SK-N-SH (cell line): ENCODE results near the gene PTGER1. TPM values are rescaled to one million over a fixed set of nuclear protein-coding genes. Genes with fewer than 3 reads are reported as not detected.

ENCODE experiments used
- CTCF ChIA-PET: fragments of 300-600, 350-600 bp; formaldehyde crosslinking; extraction: SDS; loops from one replicate; lab custom pipeline; 2021; lab: Yijun Ruan, JAX
- POLR2A ChIA-PET: fragments of 350-600 bp; sonication (Branson Sonifier 250); formaldehyde crosslinking; extraction: SDS; loops from one replicate; lab custom pipeline; 2020; ENCODE audit warnings: antibody characterized with exemption, inconsistent platforms; lab: Yijun Ruan, JAX
- DNase-seq: peaks from one replicate; pipeline ENCODE4 v3.0.0; 2012
- H2AFZ ChIP-seq: fragments of 200-600 bp; sonication (generic); 2 replicates; pipeline ENCODE4 v1.8.1; 2016; ENCODE audit warnings: antibody characterized with exemption, mild to moderate bottlenecking, low read depth
- H3F3A ChIP-seq: fragments of 200-600 bp; sonication (generic); replicated peaks from 2 replicates; pipeline ENCODE3; 2016; ENCODE audit warnings: antibody characterized with exemption, mild to moderate bottlenecking; ENCODE audit not compliant: insufficient read depth
- H3K27ac ChIP-seq, 2 experiments: fragments of 200-500 bp in 1 of 2; fragments of 200-600 bp in 1 of 2; sonication (Bioruptor generic) in 1 of 2; sonication (generic), shearing (Covaris generic) in 1 of 2; 2 replicates each; pipeline versions ENCODE4 v1.5.1 to v1.6.1; 2014 to 2016; ENCODE audit warnings: low read depth in 2 of 2, inconsistent platforms in 1 of 2, low read length in 1 of 2, mild to moderate bottlenecking in 1 of 2, mixed read lengths in 1 of 2
- H3K27me3 ChIP-seq: fragments of 200-600 bp; sonication (generic), shearing (Covaris generic); 2 replicates; pipeline ENCODE4 v1.6.1; 2016; ENCODE audit warnings: mixed run types; ENCODE audit not compliant: insufficient read depth
- H3K36me3 ChIP-seq, 2 experiments: fragments of 200-500 bp in 1 of 2; fragments of 200-600 bp in 1 of 2; sonication (Bioruptor generic) in 1 of 2; sonication (generic) in 1 of 2; replicated peaks in 1 of 2; 2 replicates each; pipeline versions ENCODE3 to v1.5.1; 2014 to 2016; ENCODE audit warnings: low read length in 1 of 2, mild to moderate bottlenecking in 1 of 2; ENCODE audit not compliant: insufficient read depth in 2 of 2, control insufficient read depth in 1 of 2
- H3K4me1 ChIP-seq, 2 experiments: fragments of 200-500 bp in 1 of 2; fragments of 200-600 bp in 1 of 2; sonication (Bioruptor generic) in 1 of 2; sonication (generic), shearing (Covaris generic) in 1 of 2; 2 replicates each; pipeline versions ENCODE4 v1.5.1 to v1.6.1; 2014 to 2016; ENCODE audit warnings: low read depth in 1 of 2, low read length in 1 of 2, mixed run types in 1 of 2; ENCODE audit not compliant: insufficient read depth in 2 of 2, control insufficient read depth in 1 of 2
- H3K4me2 ChIP-seq: fragments of 200-600 bp; sonication (generic), shearing (Covaris generic); 2 replicates; pipeline ENCODE4 v1.6.1; 2017; ENCODE audit warnings: mixed run types
- H3K4me3 ChIP-seq, 2 experiments: fragments of 200-500 bp in 1 of 2; fragments of 200-600 bp in 1 of 2; sonication (Bioruptor generic) in 1 of 2; sonication (generic), shearing (Covaris generic) in 1 of 2; 2 replicates each; pipeline versions ENCODE4 v1.5.1 to v1.8.1; 2014 to 2016; ENCODE audit warnings: low read depth in 2 of 2, inconsistent platforms in 1 of 2, low read length in 1 of 2, mild to moderate bottlenecking in 1 of 2, mixed read lengths in 1 of 2, moderate library complexity in 1 of 2
- H3K79me2 ChIP-seq: fragments of 200-600 bp; sonication (generic); 2 replicates; pipeline ENCODE4 v1.8.1; 2017; ENCODE audit warnings: mild to moderate bottlenecking; ENCODE audit not compliant: insufficient read depth
- H3K9ac ChIP-seq: fragments of 200-600 bp; sonication (generic); 2 replicates; pipeline ENCODE4 v1.6.1; 2017; ENCODE audit warnings: mixed run types
- H3K9me2 ChIP-seq: fragments of 200-600 bp; sonication (generic); 2 replicates; pipeline ENCODE4 v1.6.1; 2017; ENCODE audit warnings: mixed run types
- H3K9me3 ChIP-seq: fragments of 200-600 bp; sonication (generic); 2 replicates; pipeline ENCODE4 v1.6.1; 2017; ENCODE audit warnings: mixed run types, mild to moderate bottlenecking, moderate library complexity
- H4K20me1 ChIP-seq: fragments of 200-600 bp; sonication (generic); 2 replicates; pipeline ENCODE4 v1.6.1; 2017; ENCODE audit warnings: mild to moderate bottlenecking, mixed run types; ENCODE audit not compliant: insufficient read depth
- CTCF ChIP-seq: fragments of 200-600 bp; sonication (generic); IDR thresholded peaks from 2 replicates; pipeline ENCODE4 v1.6.1; 2017; ENCODE audit warnings: antibody characterized with exemption, mild to moderate bottlenecking, moderate library complexity
- EP300 ChIP-seq, 2 experiments: IDR thresholded peaks; 2 replicates each; pipeline versions ENCODE4 v1.4.0 to v1.6.1; 2012; ENCODE audit warnings: borderline replicate concordance in 1 of 2, low read depth in 1 of 2, low read length in 1 of 2
- EZH2phosphoT487 ChIP-seq: fragments of 200-600 bp; sonication (generic); IDR thresholded peaks from 2 replicates; pipeline ENCODE4 v1.6.1; 2017; ENCODE audit warnings: low read depth, mixed run types, mild to moderate bottlenecking, antibody characterized with exemption, moderate library complexity, borderline replicate concordance
- FOSL2 ChIP-seq: IDR thresholded peaks from 2 replicates; pipeline ENCODE4 v1.4.0; 2012; ENCODE audit warnings: low read depth, mild to moderate bottlenecking, moderate library complexity, borderline replicate concordance
- FOXM1 ChIP-seq: IDR thresholded peaks from 2 replicates; pipeline ENCODE4 v1.4.0; 2012; ENCODE audit warnings: low read depth, mild to moderate bottlenecking
- GABPA ChIP-seq: IDR thresholded peaks from 2 replicates; pipeline ENCODE4 v1.4.0; 2012; ENCODE audit warnings: low read depth, mild to moderate bottlenecking
- MXI1 ChIP-seq: IDR thresholded peaks from 2 replicates; pipeline ENCODE4 v1.6.1; 2012; ENCODE audit warnings: mild to moderate bottlenecking, low read depth, low read length, improper control_type of control experiment
- RCOR1 ChIP-seq: fragments of 150-350 bp; IDR thresholded peaks from 2 replicates; pipeline ENCODE4 v1.6.1; 2017; ENCODE audit warnings: antibody characterized with exemption, low read length
- REST ChIP-seq: IDR thresholded peaks from 2 replicates; pipeline ENCODE4 v1.6.1; 2012; ENCODE audit warnings: mild to moderate bottlenecking, low read depth, low read length, moderate library complexity
- TCF12 ChIP-seq: IDR thresholded peaks from 2 replicates; pipeline ENCODE4 v1.4.0; 2012
- TEAD4 ChIP-seq: IDR thresholded peaks from 2 replicates; pipeline ENCODE4 v1.4.0; 2012; ENCODE audit warnings: mild to moderate bottlenecking, borderline replicate concordance; ENCODE audit not compliant: insufficient read depth
- USF1 ChIP-seq: IDR thresholded peaks from 2 replicates; pipeline ENCODE4 v1.4.0; 2012; ENCODE audit warnings: low read depth, borderline replicate concordance
- ZBTB33 ChIP-seq: IDR thresholded peaks from 2 replicates; pipeline ENCODE4 v1.4.0; 2012; ENCODE audit warnings: low read depth, borderline replicate concordance
- WGBS: methylation state at CpG from one replicate; pipeline ENCODE4 v1.1.6; 2017; ENCODE audit warnings: low lambda C conversion rate; 5-methylcytosine and 5-hydroxymethylcytosine counted together
- polyA plus RNA-seq, 3 experiments: library from polyadenylated mRNA; depleted of rRNA; stranded (reverse); fragments of >200 nt; gene quantifications; 2 replicates each; pipeline ENCODE4 v1.2.3, GENCODE V29; 2012
- TF ChIP-seq, protein P1 (sequence below): IDR thresholded peaks from 2 replicates; pipeline ENCODE4 v1.4.0; 2012; ENCODE audit warnings: low read depth

Gene PTGER1
- polyA plus RNA-seq, 1 of the 3 experiments (the other 2 are of a cell fraction) = 6.0 TPM

- ChIA-PET CTCF (interaction anchor here (1.3 to 3.9 kb wide), 4 partner anchors 8 to 20 kb away, joined by 4 to 45 read pairs (median 4); no protein-coding TSS in a partner anchor), POLR2A (interaction anchor here (1.2 to 2.4 kb wide), 2 partner anchors 21 to 25 kb away, joined by 5 to 15 read pairs; partner anchors contain the start of gene DNAJB1)
- Histone ChIP-seq H3K79me2 (peaks cover 40% of the 10 kb centered on the region), H3K9me3 (no peaks in the 10 kb centered on the region), H4K20me1 (peaks cover 20% of the 10 kb centered on the region), H3K4me2 (peak overlapping the region; percentile 75), H3K4me1 (peaks cover 4 to 25% of the 10 kb centered on the region in 2 experiments; a peak in 2 of 4 replicates), H3K27ac (peak overlapping the region in 1 of 2 experiments; percentile 67; a peak in 2 of 4 replicates), H3K4me3 (peak overlapping the region; percentile 61 to 65; a peak in 3 of 4 replicates), H3K9me2 (no peaks in the 10 kb centered on the region), H3K27me3 (no peaks in the 10 kb centered on the region), H3K9ac (peak overlapping the region; percentile 48; the same call in 1 of the 2 replicates), H3K36me3 (no peaks in the 10 kb centered on the region), H3F3A (no peaks in the 10 kb centered on the region), H2AFZ (peak overlapping the region; percentile 86; the same call in 1 of the 2 replicates)
- no peak for DNase-seq
- no peak for TF ChIP-seq GABPA
- no peak for TF ChIP-seq TEAD4
- no peak for TF ChIP-seq CTCF
- TF ChIP-seq ZBTB33 = no peak
- no peak for TF ChIP-seq MXI1
- no peak for TF ChIP-seq REST
- TF ChIP-seq TCF12 = no peak
- TF ChIP-seq FOSL2 = no peak
- TF ChIP-seq RCOR1 = no peak
- TF ChIP-seq, protein P1, sequence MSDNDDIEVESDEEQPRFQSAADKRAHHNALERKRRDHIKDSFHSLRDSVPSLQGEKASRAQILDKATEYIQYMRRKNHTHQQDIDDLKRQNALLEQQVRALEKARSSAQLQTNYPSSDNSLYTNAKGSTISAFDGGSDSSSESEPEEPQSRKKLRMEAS = no peak
- no peak for TF ChIP-seq USF1
- TF ChIP-seq EZH2phosphoT487 = no peak
- no peak for TF ChIP-seq EP300 (IDR thresholded peaks at IDR 0.05; ENCODE audit: borderline replicate concordance in 1 of 2, low read depth in 1 of 2, low read length in 1 of 2)
- no peak for TF ChIP-seq FOXM1
- WGBS = 78% methylated on average over 7 of the region's 7 CpGs
Observed at GRCh38 chr19:14496834-14497227, 21.7 kb upstream of the PTGER1 start.
